K562 (cell line): ENCODE results near the gene OR10P1. TPM values are rescaled to one million over a fixed set of nuclear protein-coding genes. Genes with fewer than 3 reads are reported as not detected.
A peak's percentile ranks its signal among the peaks of the same experiment; 100 is the strongest.

Experiments used
- ATAC-seq: fragments of 200-7000 bp; cut with Tn5 transposase; 3 replicates; pipeline ENCODE4 v1.9.1; 2020; ENCODE audit warnings: moderate library complexity
- BruUV-seq: library from RNA; stranded (reverse); fragments of 400-500 nt; replicated peaks from 2 replicates; lab custom pipeline; 2021; lab: Mats Ljungman, UMichigan
- CTCF ChIA-PET: fragments of 300-600 bp; formaldehyde crosslinking; extraction: SDS; loops from one replicate; lab custom pipeline; 2021; ENCODE audit warnings: low intra/inter-chr PET ratio; lab: Yijun Ruan, JAX
- POLR2A ChIA-PET: fragments of 300-600, 350-650 bp; sonication (Branson Sonifier 250); formaldehyde crosslinking; extraction: SDS; loops from one replicate; lab custom pipeline; 2021; ENCODE audit warnings: antibody characterized with exemption, inconsistent platforms; lab: Yijun Ruan, JAX
- DNase-seq, 4 experiments: peaks; one replicate each; pipeline versions ENCODE4 v3.0.0 to v3.0.0-alpha.2; 2011 to 2018; ENCODE audit warnings: low spot score in 3 of 4, mixed read lengths in 3 of 4; ENCODE audit errors: extremely low read depth in 1 of 4
- FAIRE-seq: peaks from 2 replicates; lab custom pipeline; 2011; peaks lifted over from hg19 to GRCh38; lab: Jason Lieb, UNC
- H2AFZ ChIP-seq: 2 replicates; pipeline ENCODE4 v1.6.0; 2011; ENCODE audit warnings: low read depth, low read length, control low read depth, inconsistent platforms
- H3K27ac ChIP-seq: fragments of 200-600 bp; 3 replicates; pipeline ENCODE4 v1.8.0; 2011; ENCODE audit warnings: low read depth, mild to moderate bottlenecking, control low read depth, inconsistent platforms, low read length, moderate library complexity, mixed read lengths; ENCODE audit errors: extremely low read depth
- H3K27me3 ChIP-seq, 2 experiments: fragments of 300-600 bp in 1 of 2; 2 replicates in 1 of 2; 3 replicates in 1 of 2; pipeline versions ENCODE4 v1.6.0 to v1.8.0; 2011; ENCODE audit warnings: inconsistent platforms in 2 of 2, low read length in 2 of 2, mild to moderate bottlenecking in 1 of 2, mixed read lengths in 1 of 2, moderate library complexity in 1 of 2; ENCODE audit not compliant: control insufficient read depth in 2 of 2, insufficient read depth in 2 of 2
- H3K36me3 ChIP-seq: fragments of 300-600 bp; 3 replicates; pipeline ENCODE4 v1.8.0; 2011; ENCODE audit warnings: mild to moderate bottlenecking, low read length, inconsistent platforms; ENCODE audit not compliant: control insufficient read depth, insufficient read depth
- H3K4me1 ChIP-seq, 2 experiments: fragments of 200-600 bp in 1 of 2; replicated peaks in 1 of 2; 2 replicates in 1 of 2; 3 replicates in 1 of 2; pipeline versions ENCODE4 v1.5.1 to v1.8.0; 2011; ENCODE audit warnings: inconsistent platforms in 2 of 2, low read length in 2 of 2, mild to moderate bottlenecking in 1 of 2, mixed read lengths in 1 of 2, moderate library complexity in 1 of 2; ENCODE audit not compliant: control insufficient read depth in 2 of 2, insufficient read depth in 2 of 2
- H3K4me2 ChIP-seq: 2 replicates; pipeline ENCODE4 v1.6.1; 2011; ENCODE audit warnings: low read length, control low read depth, inconsistent platforms, mixed read lengths; ENCODE audit not compliant: insufficient read depth
- H3K4me3 ChIP-seq: fragments of 200-600 bp; sonication (generic), shearing (Covaris generic); 2 replicates; pipeline ENCODE4 v1.5.1; 2016; ENCODE audit warnings: control low read depth, inconsistent platforms
- H3K79me2 ChIP-seq: fragments of 200-600 bp; 3 replicates; pipeline ENCODE4 v1.8.0; 2011; ENCODE audit warnings: low read length, inconsistent platforms; ENCODE audit not compliant: control insufficient read depth, insufficient read depth
- H3K9ac ChIP-seq, 2 experiments: 2 replicates each; pipeline versions ENCODE4 v1.6.0 to v1.6.1; 2011; ENCODE audit warnings: low read depth in 2 of 2, low read length in 2 of 2, control low read depth in 1 of 2, inconsistent platforms in 1 of 2, mild to moderate bottlenecking in 1 of 2, mixed read lengths in 1 of 2; ENCODE audit not compliant: insufficient read depth in 1 of 2
- H3K9me1 ChIP-seq: one replicate; pipeline ENCODE4 v1.6.0; 2011; ENCODE audit warnings: inconsistent platforms, mild to moderate bottlenecking, low read length, moderate library complexity; ENCODE audit not compliant: control insufficient read depth, insufficient read depth
- H3K9me3 ChIP-seq: replicated peaks from 2 replicates; pipeline ENCODE4 v1.5.1; 2011; ENCODE audit warnings: low read depth, low read length, inconsistent platforms; ENCODE audit not compliant: control insufficient read depth, insufficient read depth
- H4K20me1 ChIP-seq: replicated peaks from 2 replicates; pipeline ENCODE4 v1.6.1; 2011; ENCODE audit warnings: low read length, inconsistent platforms, mixed read lengths; ENCODE audit not compliant: control insufficient read depth, insufficient read depth
- CAMTA2 ChIP-seq: fragments of 250-450 bp; sonication (Bioruptor Pico); conservative IDR thresholded peaks from 2 replicates; pipeline ENCODE4 v1.5.1; 2022
- DMBX1 ChIP-seq: fragments of 250-450 bp; sonication (Bioruptor Pico); IDR thresholded peaks from 2 replicates; pipeline ENCODE4 v1.8.0; 2022; ENCODE audit warnings: inconsistent platforms, mild to moderate bottlenecking, moderate library complexity, borderline replicate concordance
- DPF2 ChIP-seq: fragments of 450-650 bp; IDR thresholded peaks from 2 replicates; pipeline ENCODE4 v1.6.1; 2016
- EGR1 ChIP-seq: fragments of 450-650 bp; conservative IDR thresholded peaks from 2 replicates; pipeline ENCODE4 v1.6.1; 2017; ENCODE audit warnings: mild to moderate bottlenecking
- FIP1L1 ChIP-seq: fragments of 200-400 bp; formaldehyde crosslinking; IDR thresholded peaks from 2 replicates; pipeline ENCODE4 v1.6.1; 2018; ENCODE audit warnings: mild to moderate bottlenecking, low read depth, low read length; ENCODE audit not compliant: poor library complexity, severe bottlenecking
- FOXJ3 ChIP-seq: sonication (generic); formaldehyde crosslinking; IDR thresholded peaks from 2 replicates; pipeline ENCODE4 v1.4.0; 2020; ENCODE audit warnings: mild to moderate bottlenecking, missing genetic modification reagents
- GTF2A2 ChIP-seq: IDR thresholded peaks from 2 replicates; pipeline ENCODE4 v1.6.1; 2016; ENCODE audit warnings: mild to moderate bottlenecking, missing genetic modification characterization, missing compliant biosample characterization
- MBD1 ChIP-seq: fragments of 250-450 bp; sonication (Bioruptor Pico); IDR thresholded peaks from 2 replicates; pipeline ENCODE4 v1.8.0; 2022; ENCODE audit warnings: inconsistent platforms
- MCM3 ChIP-seq: fragments of 450-650 bp; IDR thresholded peaks from 2 replicates; pipeline ENCODE4 v1.6.1; 2016
- MCM5 ChIP-seq: fragments of 450-650 bp; IDR thresholded peaks from 2 replicates; pipeline ENCODE4 v1.6.1; 2016; ENCODE audit warnings: low read depth
- MED1 ChIP-seq: sonication (generic); formaldehyde crosslinking; IDR thresholded peaks from 2 replicates; pipeline ENCODE4 v1.8.1; 2023; ENCODE audit warnings: missing genetic modification reagents, borderline replicate concordance
- NEUROD1 ChIP-seq: fragments of 150-350 bp; IDR thresholded peaks from 2 replicates; pipeline ENCODE4 v1.6.1; 2014; ENCODE audit warnings: borderline replicate concordance, low read length, low read depth; ENCODE audit not compliant: partially characterized antibody
- PML ChIP-seq: IDR thresholded peaks from 2 replicates; pipeline ENCODE4 v1.6.1; 2012; ENCODE audit warnings: low read length, inconsistent platforms
- POU5F1 ChIP-seq: fragments of 150-350 bp; IDR thresholded peaks from 2 replicates; pipeline ENCODE4 v1.6.1; 2014; ENCODE audit warnings: borderline replicate concordance, low read length, low read depth, mild to moderate bottlenecking; ENCODE audit not compliant: partially characterized antibody
- SUPT5H ChIP-seq: fragments of 450-650 bp; IDR thresholded peaks from 2 replicates; pipeline ENCODE4 v1.6.1; 2016
- TBP ChIP-seq: optimal IDR thresholded peaks from 2 replicates; pipeline ENCODE3; 2011; ENCODE audit warnings: low read depth, low read length, improper control_type of control experiment
- USF1 ChIP-seq: sonication (generic); formaldehyde crosslinking; IDR thresholded peaks from 2 replicates; pipeline ENCODE4 v1.9.0; 2022; ENCODE audit warnings: mild to moderate bottlenecking, missing genetic modification reagents
- ZBTB9 ChIP-seq: fragments of 450-650 bp; formaldehyde crosslinking; IDR thresholded peaks from 2 replicates; pipeline ENCODE4 v1.4.0; 2020; ENCODE audit warnings: mild to moderate bottlenecking, moderate library complexity
- ZNF134 ChIP-seq: fragments of 250-450 bp; sonication (Bioruptor Pico); conservative IDR thresholded peaks from 2 replicates; pipeline ENCODE4 v1.4.0; 2020
- ZNF232 ChIP-seq: sonication (generic); formaldehyde crosslinking; IDR thresholded peaks from 2 replicates; pipeline ENCODE4 v1.8.0; 2022; ENCODE audit warnings: mild to moderate bottlenecking, missing genetic modification reagents
- WGBS: fragments of 100-300 bp; shearing (Covaris generic); methylation state at CpG from one replicate; pipeline ENCODE4 v1.1.6; 2016; ENCODE audit warnings: low coverage, mixed read lengths; ENCODE audit not compliant: insufficient coverage; ENCODE audit errors: missing lambda C conversion rate; 5-methylcytosine and 5-hydroxymethylcytosine counted together
- in situ Hi-C: fragments of 300-500 bp; cut with MboI; formaldehyde crosslinking; loops from 4 replicates; pipeline ENCODE4 v1.15.0; 2018; ENCODE audit warnings: inconsistent platforms, mixed read lengths
- intact Hi-C: fragments of 100-400 bp; cut with micrococcal nuclease; formaldehyde crosslinking; loops from 2 replicates; pipeline ENCODE4 v1.14.2; 2022
- polyA plus RNA-seq, 8 experiments: library from polyadenylated mRNA; depleted of rRNA in 4 of 8; stranded (reverse) in 5 of 8; unstranded in 3 of 8; fragments of >200 nt; fragmentation: Nextera tagmentation in 2 of 8; fragmentation: Illumina TruSeq in 1 of 8; extraction: Ambion mirVana in 2 of 8; extraction: Trizol in 1 of 8; gene quantifications; 2 replicates each; pipeline versions ENCODE4 v1.2.1 to v1.2.3, GENCODE V29; 2011 to 2014; ENCODE audit warnings: inconsistent platforms in 1 of 8, missing spikeins in 1 of 8
- total RNA-seq, 7 experiments: library from RNA; depleted of rRNA in 6 of 7; stranded (reverse); fragments of >200 nt in 6 of 7; fragmentation: Illumina TruSeq in 2 of 7; extraction: Trizol in 2 of 7; gene quantifications; 2 replicates each; pipeline versions ENCODE4 v1.2.1 to v1.2.3, GENCODE V29; 2011 to 2021; ENCODE audit warnings: low replicate concordance in 1 of 7

The OR10P1 gene
- total and polyA plus RNA-seq, 9 of the 15 experiments (the other 6 are each of a cell fraction or from before 2014, with no cell fraction given): not detected

GRCh38 chr12:55682087-55682796, 45.5 kb downstream of the OR10P1 start:
- in situ Hi-C loops (no loop called here), intact Hi-C loops (no loop called here)
- ChIA-PET CTCF (interaction anchor here (0.6 kb wide), 1 partner anchor 240 kb away, joined by 3 read pairs; no protein-coding TSS in a partner anchor), POLR2A (interaction anchor here (1.0 to 1.4 kb wide), 3 partner anchors 8 to 16 kb away, joined by 3 to 4 read pairs (median 3); no protein-coding TSS in a partner anchor)
- Histone ChIP-seq H3K9me3 (no peaks in the 10 kb centered on the region), H3K9me1 (no peaks in the 10 kb centered on the region), H3K9ac (peak overlapping the region in 1 of 2 experiments; percentile 84; a peak in 1 of 4 replicates), H3K79me2 (no peaks in the 10 kb centered on the region), H3K4me1 (peaks cover 0 to 11% of the 10 kb centered on the region in 2 experiments; a peak in 2 of 5 replicates), H2AFZ (peak overlapping the region; percentile 84), H3K4me2 (peak overlapping the region; percentile 66; the same call in 1 of the 2 replicates), H3K36me3 (no peaks in the 10 kb centered on the region), H3K4me3 (peak overlapping the region; percentile 29; the same call in 1 of the 2 replicates), H4K20me1 (no peaks in the 10 kb centered on the region), H3K27me3 (peaks cover 32 to 56% of the 10 kb centered on the region in 2 experiments), H3K27ac (no peak overlapping the region)
- 0% methylated on average over 5 of the region's 13 CpGs for WGBS
- no peak for DNase-seq
- BruUV-seq: no TSS peak
- no peak for FAIRE-seq
- no peak for TF ChIP-seq CAMTA2 (CRISPR knock-in tag)
- TF ChIP-seq PML: no peak
- TF ChIP-seq ZNF134: no peak
- TF ChIP-seq EGR1: no peak
- TF ChIP-seq MCM3: no peak
- TF ChIP-seq NEUROD1: no peak
- TF ChIP-seq DMBX1 (CRISPR knock-in tag): no peak
- no peak for TF ChIP-seq MED1 (CRISPR knock-in tag)
- TF ChIP-seq MCM5: no peak
- TF ChIP-seq ZBTB9: no peak
- no peak for TF ChIP-seq GTF2A2 (tag)
- TF ChIP-seq SUPT5H: no peak
- no peak for TF ChIP-seq FIP1L1
- TF ChIP-seq DPF2: no peak
- TF ChIP-seq FOXJ3: no peak
- TF ChIP-seq USF1: no peak
- TF ChIP-seq TBP: no peak
- TF ChIP-seq MBD1 (CRISPR knock-in tag): no peak
- no peak for TF ChIP-seq POU5F1
- no peak for TF ChIP-seq ZNF232 (CRISPR knock-in tag)
- ATAC-seq: no peak; the same call in 2 of the 3 replicates
